Ishikawa (cell line): ENCODE measurements around the gene COMP.

Source experiments
- FOXM1 ChIP-seq: IDR thresholded peaks from 2 replicates; pipeline ENCODE4 v1.6.1; 2012; ENCODE audit warnings: low read depth, borderline replicate concordance
- TCF12 ChIP-seq: IDR thresholded peaks from 2 replicates; pipeline ENCODE4 v1.6.1; 2012; ENCODE audit warnings: low read depth
- TEAD4 ChIP-seq: IDR thresholded peaks from 2 replicates; pipeline ENCODE4 v1.6.1; 2012
- TF ChIP-seq, protein P1 (sequence below): IDR thresholded peaks from 2 replicates; pipeline ENCODE4 v1.6.1; 2012; ENCODE audit warnings: low read depth, mild to moderate bottlenecking

DNA sequence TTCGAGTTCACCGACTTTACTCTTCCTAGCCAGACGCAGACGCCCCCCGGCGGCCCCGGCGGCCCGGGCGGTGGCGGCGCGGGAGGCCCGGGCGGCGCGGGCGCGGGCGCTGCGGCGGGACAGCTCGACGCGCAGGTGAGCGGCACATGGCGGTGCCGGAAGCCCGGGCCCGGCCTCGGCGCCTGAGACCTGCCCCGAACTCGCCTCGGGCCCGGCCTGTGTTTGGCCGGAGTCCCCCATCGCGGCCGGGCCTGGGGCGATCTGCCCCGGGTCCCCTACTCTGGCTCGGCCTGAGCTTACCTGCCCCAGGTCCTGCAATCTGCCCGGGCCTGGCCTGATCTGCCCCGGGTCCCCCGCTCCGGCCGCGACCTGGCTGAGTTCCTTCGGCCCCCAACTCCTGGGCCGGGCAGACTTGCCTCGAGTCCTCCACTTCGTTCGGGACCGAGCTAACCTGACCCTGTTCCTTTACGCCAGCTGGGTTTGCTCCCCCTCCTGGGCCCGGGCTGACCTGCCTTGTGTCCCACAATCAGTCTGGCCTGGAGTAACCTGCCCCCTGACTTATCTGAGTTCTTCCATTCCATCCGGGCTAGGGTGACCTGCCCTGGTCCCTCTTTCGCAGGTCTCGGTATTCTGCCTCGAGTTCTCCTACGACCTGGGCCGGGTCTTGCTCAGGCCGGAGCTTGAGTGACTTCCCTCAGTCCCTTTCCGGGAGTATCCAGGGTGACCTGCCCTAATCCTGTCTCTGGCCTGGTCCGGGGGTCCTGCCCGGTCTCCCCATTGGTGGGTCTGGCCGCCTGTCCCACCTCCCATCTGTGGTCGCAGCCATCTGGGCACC, 41.4 kb upstream of the COMP start:
- TF ChIP-seq FOXM1, result no peak
- no peak for TF ChIP-seq TEAD4
- TF ChIP-seq, protein P1, sequence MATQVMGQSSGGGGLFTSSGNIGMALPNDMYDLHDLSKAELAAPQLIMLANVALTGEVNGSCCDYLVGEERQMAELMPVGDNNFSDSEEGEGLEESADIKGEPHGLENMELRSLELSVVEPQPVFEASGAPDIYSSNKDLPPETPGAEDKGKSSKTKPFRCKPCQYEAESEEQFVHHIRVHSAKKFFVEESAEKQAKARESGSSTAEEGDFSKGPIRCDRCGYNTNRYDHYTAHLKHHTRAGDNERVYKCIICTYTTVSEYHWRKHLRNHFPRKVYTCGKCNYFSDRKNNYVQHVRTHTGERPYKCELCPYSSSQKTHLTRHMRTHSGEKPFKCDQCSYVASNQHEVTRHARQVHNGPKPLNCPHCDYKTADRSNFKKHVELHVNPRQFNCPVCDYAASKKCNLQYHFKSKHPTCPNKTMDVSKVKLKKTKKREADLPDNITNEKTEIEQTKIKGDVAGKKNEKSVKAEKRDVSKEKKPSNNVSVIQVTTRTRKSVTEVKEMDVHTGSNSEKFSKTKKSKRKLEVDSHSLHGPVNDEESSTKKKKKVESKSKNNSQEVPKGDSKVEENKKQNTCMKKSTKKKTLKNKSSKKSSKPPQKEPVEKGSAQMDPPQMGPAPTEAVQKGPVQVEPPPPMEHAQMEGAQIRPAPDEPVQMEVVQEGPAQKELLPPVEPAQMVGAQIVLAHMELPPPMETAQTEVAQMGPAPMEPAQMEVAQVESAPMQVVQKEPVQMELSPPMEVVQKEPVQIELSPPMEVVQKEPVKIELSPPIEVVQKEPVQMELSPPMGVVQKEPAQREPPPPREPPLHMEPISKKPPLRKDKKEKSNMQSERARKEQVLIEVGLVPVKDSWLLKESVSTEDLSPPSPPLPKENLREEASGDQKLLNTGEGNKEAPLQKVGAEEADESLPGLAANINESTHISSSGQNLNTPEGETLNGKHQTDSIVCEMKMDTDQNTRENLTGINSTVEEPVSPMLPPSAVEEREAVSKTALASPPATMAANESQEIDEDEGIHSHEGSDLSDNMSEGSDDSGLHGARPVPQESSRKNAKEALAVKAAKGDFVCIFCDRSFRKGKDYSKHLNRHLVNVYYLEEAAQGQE, result no peak
- no peak for TF ChIP-seq TCF12
